Stimulated activated CD4-positive, alpha-beta T cell treated with anti-CD3 and anti-CD28 coated beads, TNF-alpha, amount 100 ng/mL, for 24 hours (primary cell): ENCODE data around the gene SLA2.
"Not testable (repeated sequence)": the region's sequence is repeated elsewhere in the genome, so short reads cannot be mapped to it uniquely, and the experiment has no call there.

ENCODE experiments used
- DNase-seq, 3 experiments: peaks; one replicate each; pipeline ENCODE4 v3.0.0-alpha.2; 2020; ENCODE audit warnings: low read depth in 3 of 3

The SLA2 gene

DNA sequence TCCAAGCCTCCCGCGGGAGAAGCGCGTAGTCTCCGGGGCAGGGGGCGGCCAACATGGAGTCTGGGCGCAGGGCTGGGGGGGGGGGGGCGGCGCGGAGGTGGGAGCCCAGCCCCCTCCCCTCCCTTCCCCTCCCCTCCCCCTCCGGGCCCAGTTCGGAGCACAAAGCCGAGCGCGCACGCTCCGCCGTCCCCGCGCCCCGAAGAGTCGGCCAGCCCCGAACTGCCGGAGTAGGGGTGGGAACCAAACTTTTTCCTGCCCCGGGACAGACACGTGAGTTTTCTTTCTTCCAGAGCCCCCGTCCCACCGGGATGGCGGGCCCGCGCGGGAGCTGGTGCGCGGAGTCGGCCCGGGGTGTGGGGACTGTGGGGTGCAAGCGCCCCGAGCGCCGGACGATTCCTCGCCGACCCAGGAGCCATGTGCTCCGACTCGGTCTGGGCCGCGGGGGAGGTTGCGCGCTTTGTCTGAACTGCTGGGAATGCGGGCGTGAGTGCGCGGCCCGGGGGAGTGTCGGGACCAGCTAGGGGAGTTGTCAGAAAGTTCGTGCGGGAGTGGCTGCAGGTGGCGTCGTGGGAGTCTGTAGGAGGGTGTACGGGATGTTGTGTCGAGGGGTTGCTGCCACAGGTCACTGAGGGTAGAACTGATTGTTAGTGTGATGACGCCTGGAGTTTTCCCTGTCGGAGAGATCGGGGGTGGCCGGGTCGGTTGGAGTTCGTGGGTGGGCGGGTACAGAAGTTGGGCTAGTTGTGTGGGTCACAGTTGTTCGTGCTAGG is 71.4 kb downstream of the SLA2 start:
- peak in 2 of 3 experiments; percentile 18 to 59 for DNase-seq

DNA sequence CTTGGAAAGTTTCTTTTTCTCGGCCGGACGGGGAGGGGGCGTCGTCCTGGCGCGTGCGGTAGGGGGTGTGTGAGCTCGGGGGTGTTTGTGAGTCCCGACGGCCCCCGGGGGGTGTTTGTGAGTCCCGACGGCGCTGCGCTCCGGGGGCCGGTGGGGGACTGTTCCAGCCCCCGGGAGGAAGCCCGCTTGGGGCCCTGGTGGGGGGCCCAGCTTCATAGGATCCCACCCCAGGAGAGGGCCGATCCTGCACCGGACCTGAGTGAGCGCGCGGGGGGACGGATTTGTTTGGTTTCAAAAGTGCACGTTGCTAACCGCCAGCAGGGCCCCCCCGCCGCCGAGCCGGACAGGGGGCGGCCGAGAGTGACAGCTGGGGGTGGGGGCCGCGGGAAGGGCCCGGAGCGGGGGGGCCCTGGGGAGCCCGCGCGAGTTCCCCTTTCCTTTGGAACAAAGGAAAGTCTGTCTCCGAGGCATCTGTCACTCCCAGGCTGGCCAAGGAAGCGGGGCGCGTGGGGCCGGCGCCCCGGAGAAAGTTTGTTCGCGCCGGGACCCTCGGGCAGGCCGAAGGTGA is 72.1 kb downstream of the SLA2 start:
- DNase-seq: peak in 1 of 3 experiments; percentile 18

DNA sequence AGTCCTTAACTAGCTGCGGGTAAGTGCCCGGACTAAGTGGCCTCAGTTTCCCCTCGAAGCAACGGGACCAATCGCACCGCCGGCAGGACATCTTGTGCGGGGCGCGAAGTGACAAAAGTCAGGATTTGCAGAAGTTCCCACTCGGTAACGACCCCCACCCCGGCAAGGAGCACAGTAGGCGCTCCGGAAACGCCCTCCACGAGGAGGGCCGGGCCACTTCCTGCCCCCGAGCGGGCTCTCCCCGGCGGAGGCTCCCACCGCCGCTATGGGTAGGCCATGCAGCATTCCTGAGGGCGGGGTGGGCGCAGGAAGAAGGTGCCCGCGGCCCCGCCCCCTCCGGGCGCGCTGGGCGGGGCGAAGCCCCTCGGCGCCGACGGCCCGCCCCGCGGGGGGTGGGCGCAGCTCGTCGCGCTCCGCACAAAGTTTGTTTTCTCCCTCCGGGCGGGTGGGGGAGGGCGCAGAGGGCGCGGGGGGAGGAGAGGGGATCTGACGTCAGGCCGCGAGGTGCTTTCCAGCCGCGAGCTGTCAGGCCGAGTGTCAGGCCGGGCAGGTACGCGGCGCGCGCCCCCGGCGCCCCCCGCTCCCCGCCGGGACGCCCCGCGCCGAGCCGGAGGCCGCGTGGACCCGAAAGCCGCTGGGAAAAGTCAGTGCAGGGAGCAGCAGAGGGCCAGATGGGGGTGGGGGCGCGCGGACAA is 72.7 kb downstream of the SLA2 start, which contains the start of gene TGIF2:
TSS of gene TGIF2 (plus strand) at position 495 of the 695 bp plus-strand sequence. CDS start 5,178 bp downstream, outside the sequence.
- peak; percentile 74 to 86 (median 76) for DNase-seq

DNA sequence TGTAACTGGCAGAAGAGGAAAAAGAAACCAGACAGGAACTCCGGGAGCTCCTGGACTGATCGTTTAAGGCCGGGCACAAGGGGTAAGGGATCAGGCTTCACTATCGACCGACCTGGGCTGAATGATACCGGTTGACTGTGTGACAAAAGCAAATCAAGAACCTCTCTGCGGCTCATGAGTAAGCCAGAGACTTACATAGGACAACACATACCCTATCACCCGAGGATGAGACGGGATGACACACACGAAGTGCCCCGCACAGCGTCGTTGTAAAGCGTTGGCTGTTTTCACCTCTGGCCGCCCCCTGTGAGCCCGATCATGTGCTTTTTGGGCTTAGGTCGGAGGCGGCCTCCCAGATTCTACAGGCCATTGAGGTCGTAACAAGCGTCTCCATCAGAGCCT is 73.3 kb downstream of the SLA2 start:
- DNase-seq: peak; percentile 46 to 63 (median 52)

DNA sequence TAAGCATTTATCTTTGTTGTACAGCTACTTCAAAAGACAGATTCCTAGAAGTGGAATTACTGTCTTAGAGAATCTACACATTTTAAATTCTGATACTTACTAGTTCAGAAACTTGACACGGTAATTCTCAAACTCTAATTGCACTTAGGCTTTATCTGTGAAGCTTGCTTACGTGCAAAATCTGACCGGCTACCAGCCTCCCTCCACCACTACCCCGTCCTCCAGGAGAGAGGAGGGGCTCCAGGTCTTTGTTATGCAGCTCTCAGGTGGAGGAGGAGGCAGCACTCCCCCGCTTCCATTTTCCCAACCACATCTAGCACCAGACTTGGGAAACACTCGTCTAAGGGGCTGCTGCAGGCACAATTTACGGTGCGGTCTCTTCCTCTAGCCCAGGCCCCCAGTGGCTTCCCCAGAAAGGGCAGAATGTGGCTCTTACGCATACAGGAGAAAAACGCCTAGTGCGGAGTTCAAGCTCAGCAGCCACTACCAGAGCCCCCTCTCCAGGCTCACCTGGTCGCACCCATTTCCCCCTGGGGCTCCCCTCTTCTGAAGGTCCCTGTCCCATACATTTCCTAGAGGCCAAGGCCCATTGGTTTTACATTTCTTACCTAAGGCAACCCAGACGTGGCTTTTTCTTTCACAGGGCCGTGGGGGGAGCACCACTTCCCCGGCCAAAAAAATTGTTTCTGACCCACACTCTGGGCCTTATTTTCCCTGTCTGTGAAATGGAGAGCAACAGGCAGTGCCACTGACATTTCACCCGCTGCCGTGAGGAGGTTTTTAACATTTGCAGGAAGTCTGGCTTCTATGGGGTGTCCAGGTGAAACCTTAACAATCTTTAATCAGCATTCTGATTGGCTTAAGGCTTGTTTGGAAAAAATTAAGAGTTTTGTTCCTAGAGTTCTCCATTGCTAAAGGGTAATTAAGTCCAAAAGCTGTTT is 74.2 kb downstream of the SLA2 start:
- DNase-seq: no peak

DNA sequence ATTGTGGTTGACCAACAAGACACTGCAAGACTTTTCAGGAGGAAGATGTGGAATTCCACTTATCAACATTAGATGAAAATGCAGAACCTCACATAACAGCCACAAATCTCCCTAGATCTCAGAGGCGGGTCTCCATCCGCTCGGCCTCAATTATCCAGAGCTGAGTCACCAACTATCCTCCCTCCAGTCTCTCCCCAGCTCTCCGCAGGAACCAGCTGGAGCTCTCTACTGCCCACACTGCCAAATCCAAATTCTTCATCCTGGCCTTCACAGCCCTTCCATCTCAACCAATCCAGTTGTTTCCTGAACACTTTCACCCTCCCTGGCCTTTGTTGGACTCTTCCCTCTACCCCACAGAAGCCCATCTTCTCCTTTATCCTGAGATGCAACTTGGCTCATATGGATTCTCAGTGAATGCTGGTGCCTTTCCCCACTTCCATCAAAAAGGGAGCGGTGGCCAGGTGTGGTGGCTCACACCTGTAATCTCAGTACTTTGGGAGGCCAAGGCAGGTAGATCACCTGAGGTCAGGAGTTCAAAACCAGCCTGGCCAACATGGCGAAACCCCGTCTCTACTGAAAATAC is 76.1 kb downstream of the SLA2 start:
- DNase-seq: no peak

DNA sequence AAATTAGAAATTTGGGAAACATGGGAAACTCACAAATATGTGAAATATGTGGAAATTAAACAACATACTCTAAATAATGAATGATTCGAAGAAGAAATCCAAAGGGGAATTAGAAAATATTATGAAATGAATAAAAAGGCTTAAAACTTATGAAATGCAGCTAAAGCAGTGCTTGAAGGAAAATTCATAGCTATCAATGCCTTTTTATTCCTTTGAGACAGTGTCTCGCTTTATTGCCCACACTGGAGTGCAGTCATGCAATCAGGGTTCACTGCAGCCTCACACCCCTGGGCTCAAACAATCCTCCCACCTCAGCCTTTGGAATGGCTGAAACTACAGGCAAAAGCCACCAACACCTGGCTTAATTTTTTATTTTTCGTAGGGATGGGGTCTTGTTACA is 80.5 kb downstream of the SLA2 start:
- DNase-seq: no peak

DNA sequence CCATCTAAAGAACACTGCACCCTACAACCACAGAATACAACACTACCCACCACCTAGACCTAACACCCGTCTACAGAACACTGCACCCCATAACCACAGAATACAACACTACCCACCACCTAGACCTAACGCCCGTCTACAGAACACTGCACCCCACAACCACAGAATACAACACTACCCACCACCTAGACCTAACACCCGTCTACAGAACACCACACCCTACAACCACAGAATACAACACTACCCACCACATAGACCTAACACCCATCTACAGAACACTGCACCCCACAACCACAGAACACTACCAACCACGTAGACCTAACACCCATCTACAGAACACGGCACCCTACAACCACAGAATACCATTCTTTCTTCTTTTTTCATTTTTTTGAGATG is 81.3 kb downstream of the SLA2 start:
- not testable (repeated sequence) for DNase-seq

DNA sequence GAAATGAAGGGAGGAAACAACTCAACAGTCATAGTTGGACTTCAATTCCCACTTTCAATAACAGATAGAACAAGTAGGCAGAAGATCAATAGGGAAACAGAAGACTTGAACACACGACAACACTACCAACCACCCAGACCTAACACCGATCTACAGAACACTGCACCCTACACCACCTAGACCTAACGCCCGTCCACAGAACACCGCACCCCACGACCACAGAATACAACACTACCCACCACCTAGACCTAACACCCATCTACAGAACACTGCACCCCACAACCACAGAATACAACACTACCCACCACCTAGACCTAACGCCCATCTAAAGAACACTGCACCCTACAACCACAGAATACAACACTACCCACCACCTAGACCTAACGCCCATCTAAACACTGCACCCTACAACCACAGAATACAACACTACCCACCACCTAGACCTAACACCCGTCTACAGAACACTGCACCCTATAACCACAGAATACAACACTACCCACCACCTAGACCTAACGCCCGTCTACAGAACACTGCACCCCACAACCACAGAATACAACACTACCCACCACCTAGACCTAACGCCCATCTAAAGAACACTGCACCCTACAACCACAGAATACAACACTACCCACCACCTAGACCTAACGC is 81.8 kb downstream of the SLA2 start:
- not testable (repeated sequence) for DNase-seq

DNA sequence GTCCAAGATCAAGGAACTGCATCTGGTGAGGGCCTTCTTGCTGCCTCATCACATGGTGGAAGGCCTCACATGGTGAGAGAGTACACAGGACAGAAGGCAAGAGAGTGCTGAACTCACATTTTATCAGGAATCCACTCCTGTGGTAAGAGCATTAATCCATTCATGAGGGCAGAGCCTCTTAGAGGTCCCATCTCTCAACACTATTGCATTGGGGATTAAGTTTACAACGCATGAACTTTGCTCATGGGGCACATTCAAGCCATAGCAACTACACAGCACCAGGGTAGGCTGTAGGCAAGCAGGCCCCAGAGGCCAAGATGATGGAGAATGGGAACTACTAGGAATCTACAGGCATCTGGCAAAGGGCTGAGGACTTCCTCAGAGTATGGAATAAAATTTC is 82.6 kb downstream of the SLA2 start:
- DNase-seq: no peak

DNA sequence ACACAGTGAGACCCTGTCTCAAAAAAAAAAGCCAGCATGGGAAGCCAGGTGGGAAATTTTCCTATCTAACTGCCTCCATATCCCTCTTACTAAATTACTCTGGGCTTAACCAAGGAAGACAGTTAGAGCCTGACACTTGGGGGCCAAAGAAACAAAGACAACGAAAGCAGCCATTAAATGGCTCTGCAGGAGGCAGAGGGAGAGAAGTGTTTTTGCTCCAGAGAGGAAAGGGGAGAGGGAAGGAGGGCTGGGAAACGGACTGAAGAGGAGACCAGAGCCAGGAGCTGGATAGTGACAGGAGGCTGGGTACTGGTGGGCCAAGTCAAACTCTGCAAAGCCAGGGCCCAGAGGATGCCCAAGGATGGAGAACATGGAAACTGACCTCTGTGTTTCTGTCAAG is 83.3 kb downstream of the SLA2 start:
- DNase-seq: no peak
